NCI-H2107 treated with DMSO at 0.1 percent for 48 hours (cell line): Measurements from ENCODE around the gene COBLL1.
"Not testable (repeated sequence)": the region's sequence is repeated elsewhere in the genome, so short reads cannot be mapped to it uniquely, and the experiment has no call there.

Source experiments
- DNase-seq: peaks from one replicate; lab custom pipeline; 2025; ENCODE audit not compliant: unreplicated experiment; lab: John Stamatoyannopoulos, UW

The COBLL1 gene, protein sequence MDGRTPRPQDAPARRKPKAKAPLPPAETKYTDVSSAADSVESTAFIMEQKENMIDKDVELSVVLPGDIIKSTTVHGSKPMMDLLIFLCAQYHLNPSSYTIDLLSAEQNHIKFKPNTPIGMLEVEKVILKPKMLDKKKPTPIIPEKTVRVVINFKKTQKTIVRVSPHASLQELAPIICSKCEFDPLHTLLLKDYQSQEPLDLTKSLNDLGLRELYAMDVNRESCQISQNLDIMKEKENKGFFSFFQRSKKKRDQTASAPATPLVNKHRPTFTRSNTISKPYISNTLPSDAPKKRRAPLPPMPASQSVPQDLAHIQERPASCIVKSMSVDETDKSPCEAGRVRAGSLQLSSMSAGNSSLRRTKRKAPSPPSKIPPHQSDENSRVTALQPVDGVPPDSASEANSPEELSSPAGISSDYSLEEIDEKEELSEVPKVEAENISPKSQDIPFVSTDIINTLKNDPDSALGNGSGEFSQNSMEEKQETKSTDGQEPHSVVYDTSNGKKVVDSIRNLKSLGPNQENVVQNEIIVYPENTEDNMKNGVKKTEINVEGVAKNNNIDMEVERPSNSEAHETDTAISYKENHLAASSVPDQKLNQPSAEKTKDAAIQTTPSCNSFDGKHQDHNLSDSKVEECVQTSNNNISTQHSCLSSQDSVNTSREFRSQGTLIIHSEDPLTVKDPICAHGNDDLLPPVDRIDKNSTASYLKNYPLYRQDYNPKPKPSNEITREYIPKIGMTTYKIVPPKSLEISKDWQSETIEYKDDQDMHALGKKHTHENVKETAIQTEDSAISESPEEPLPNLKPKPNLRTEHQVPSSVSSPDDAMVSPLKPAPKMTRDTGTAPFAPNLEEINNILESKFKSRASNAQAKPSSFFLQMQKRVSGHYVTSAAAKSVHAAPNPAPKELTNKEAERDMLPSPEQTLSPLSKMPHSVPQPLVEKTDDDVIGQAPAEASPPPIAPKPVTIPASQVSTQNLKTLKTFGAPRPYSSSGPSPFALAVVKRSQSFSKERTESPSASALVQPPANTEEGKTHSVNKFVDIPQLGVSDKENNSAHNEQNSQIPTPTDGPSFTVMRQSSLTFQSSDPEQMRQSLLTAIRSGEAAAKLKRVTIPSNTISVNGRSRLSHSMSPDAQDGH

DNA sequence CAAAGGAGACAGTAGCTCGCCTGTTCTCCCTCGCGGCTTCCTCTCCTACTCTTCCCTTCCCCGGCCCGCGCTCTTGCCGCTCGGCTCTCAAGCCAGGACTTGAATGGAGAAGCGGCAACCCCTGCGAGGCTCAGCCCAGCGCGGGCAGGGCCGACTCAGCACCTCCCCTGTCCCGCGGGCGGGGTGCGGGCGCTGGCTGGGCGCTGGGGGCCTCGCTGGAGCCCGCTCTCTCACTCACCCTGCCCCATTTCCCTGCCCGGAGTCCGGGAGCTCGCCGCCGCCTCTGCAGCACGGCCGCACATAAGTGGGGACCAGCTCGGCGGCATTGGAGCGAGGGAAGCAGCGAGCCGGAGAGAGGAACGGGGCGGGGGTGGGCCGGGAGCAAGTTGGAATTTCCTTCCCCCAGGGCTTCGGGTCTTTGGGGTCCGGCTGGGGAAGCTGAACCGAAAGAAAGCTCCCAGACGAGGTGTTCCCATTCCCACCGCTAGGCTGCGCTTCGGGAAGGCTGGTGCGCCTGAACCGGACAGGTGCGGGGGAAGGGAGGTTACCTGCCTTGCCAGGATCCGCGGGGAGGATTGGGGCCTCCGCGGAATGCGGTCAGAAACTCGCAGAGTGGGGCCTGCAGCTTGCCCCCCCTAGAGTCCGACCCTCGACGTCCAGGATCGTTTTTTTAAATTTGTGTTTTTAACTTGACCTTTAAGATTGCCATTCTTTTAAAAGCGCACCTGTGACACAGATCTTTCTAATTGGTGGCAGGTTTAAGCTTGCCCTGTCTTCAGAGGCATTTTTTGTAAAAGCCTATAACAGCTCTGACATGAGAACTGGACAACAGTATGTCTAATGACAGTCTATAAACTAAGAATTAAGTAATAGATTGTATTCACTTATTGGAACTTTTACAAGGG lies at the start of gene COBLL1:
Gene COBLL1 (minus strand): TSS at position 105 of the 905 bp plus-strand sequence. CDS start 627 bp downstream, outside the sequence.
- peak; percentile 53 for DNase-seq

DNA sequence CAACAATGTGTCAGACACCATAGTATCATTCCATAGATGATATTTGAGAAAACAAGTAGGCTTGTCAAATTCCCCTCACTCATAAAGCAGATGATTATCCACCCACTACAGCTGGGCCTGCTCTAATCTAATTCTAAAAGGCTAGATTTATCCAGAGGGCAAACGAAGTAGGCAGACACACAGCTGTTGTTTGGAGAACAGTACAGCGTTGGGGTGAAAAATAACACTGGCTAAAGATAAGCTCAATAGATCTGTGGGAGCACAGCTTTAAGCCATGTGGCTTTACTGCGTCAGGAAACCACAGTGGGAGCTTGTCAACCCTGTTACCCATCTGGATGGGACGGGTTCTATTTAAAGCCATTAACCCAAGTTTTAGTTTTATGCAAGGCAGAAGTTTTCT lies 48.9 kb upstream of the COBLL1 start:
- DNase-seq = no peak

DNA sequence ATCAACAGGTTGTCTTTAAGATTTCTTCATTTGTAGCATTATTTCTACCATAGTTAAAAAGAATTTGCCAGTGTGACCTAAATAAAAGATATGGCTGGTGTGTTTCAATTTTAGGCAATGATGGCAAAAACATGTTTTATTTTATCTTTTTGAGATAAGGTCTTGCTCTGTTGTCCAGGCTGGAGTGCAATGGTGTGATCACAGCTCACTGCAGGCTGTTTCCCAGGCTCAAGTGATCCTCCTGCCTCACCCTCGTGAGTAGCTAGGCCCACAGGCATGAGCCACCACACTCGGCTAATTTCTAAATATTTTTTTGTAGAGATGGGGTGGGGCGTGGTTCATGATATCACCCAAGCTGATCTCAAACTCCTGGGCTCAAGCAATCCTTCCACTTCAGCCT lies 47.0 kb upstream of the COBLL1 start:
- DNase-seq = no peak

DNA sequence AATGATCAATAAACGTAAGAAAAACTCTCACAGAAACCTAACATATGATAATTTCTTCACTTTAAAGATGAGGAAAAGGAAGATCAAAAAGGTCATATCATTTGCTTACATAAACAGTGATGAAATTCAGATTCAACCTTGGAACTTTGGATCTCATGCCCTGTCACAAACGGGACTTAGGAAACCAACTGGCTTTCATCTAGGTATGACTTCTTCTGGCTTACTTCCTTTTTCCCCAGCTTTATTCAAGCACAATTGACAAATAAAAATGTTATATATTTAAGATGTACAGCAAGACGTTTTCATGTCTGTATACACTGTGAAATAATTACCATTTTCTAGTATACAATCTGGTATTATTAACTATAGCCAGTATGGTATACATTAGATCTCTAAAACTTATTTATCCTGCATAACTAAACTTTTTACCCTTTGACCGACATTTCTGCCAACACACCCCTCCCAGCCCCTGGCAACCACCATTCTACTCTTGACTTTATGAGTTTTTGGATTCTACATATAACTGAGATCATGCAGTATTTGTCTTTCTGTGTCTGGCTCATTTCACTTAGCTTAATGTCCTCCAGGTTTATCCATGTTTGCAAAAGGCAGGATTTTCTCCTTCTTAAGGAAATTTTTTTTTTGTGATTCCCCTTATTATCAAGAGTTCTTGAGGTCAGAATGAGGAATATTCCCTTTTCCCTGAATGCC lies 46.0 kb upstream of the COBLL1 start:
- DNase-seq = no peak

DNA sequence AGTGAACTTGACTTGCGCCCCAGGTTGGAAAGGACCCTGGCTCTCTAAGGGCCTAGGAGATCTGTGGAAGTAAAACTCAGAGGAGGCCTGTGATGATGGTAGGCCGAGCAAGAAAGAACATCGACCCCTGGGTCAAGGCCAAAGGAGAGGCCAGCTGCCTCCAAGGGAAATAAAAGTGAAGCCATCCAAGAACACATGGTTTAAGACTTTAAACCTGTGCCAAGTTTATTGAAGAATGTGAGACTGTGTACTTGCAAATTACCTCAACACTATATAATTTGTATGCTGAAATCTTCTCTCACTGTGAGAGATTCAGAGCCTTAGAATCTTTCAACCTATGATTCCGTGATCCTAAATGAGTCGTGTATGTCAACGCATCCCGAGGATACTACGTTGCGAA lies 40.7 kb upstream of the COBLL1 start:
- no peak for DNase-seq

DNA sequence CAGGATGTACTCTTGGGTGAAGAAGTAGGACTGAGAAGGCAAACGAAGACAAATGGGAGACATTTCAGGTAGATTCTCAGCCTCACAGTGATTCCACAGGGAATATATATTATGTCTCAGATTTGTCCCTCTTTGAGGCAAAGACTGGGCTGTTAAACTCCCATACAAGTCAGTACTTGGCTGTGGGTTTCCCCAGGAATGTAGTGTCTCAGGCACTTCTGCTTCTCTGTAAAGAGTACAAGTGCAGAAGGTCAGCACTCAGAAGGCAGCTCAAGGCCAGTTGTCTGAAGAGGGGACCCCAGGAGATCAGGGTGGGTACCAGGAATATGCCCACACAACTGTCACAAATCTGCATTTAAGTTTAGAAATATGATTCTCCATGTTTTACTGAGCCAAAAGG lies 39.9 kb upstream of the COBLL1 start:
- DNase-seq = no peak

DNA sequence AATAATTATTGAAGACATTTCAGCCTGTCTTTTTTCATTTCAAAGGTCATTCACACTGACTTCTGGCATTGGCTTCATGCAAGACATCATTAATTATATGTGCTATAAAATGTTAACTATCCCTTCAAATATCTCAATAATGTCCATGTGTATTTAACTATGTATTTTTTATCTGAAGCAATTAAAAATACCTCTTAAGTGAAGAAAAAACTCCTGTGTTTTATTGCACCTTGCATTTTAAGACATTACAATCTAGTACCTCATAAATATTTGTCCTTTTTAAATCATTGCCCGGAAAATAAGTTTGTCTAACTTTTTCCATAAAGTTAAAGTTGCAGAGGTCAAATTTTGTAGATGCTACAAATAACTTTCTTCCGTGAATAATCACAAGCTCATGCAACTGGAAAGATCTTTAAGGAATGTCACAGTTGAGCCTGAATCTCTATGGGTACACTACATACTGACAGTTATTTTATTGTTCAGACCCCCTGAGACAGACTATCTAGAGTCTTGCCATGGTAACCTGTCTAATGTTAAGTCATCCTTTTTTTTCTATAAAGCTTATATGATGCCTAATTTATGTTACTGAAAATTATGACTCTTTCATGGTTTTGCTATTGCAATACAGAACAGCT lies 38.4 kb upstream of the COBLL1 start:
- DNase-seq = no peak

DNA sequence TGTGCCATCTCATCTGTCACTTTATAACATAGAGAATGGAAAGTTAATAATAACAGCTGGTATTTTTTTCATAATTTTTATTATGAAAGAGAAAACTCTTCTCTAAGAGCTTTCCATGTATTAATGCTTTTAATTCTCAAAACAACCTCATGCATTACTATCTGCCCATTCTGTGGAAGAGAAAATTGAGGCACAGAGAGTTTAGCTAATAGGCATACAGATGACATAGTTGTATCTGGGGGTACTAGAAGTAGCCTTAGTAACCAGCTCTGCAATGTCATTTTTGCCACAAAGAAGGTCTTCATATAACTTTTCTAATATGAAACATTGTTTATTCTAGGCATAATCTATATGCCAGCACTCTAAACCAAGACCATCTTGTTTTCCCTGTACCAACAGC lies 36.3 kb upstream of the COBLL1 start:
- no peak for DNase-seq

DNA sequence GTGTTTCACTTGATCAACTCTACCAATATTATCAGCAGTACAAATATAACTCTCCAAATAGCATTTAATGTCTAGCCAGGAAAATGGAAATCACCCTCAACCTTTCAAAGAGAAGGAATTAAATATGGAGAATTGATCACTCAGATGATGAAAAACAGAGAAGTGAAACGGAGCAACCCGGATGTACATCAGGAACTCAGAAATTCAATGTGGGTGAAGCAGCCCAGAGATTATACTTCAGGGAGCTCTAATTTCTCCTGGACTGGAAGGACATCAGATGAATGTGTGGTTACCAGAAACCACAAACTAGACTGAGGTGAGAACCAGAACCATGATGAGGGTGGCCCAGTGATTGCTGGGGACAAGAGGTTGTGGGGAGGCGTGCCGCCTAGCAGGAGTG lies 35.5 kb upstream of the COBLL1 start:
- no peak for DNase-seq

DNA sequence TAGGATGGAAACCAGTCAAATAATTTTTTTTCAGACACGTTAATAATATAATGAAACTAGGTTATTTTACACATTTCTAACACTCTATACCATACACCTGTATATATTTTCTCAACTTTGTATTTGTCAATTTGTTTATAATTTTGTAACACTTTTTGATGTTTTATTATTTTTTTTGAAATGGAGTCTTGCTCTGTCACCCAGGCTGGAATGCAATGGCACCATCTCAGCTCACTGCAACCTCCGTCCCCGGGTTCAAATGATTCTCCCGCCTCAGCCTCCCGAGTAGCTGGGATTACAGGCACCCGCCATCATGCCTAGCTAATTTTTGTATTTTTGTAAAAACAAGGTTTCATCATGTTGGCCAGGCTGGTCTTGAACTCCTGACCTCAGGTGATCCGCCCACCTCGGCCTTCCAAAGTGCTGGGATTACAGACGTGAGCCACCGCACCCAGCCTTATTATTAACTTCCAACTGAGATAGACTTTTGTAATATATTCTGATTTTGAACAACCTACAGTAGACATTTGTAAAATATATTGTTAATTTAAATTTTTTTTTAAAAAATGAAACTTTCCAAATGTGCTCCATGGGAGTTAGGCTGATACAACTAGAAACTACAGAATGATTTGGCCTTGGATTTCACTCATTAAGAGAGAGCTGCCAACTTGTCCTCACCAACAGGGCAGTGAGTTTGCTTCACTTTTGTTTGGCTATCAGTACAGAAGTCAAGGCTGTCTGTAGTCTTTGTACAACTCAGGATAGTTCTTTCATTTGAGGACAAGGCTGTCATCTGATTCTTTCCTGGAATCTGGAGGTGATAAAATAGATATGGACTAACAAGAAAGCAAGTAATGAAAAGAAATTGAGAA lies 33.9 kb upstream of the COBLL1 start:
- no peak for DNase-seq

DNA sequence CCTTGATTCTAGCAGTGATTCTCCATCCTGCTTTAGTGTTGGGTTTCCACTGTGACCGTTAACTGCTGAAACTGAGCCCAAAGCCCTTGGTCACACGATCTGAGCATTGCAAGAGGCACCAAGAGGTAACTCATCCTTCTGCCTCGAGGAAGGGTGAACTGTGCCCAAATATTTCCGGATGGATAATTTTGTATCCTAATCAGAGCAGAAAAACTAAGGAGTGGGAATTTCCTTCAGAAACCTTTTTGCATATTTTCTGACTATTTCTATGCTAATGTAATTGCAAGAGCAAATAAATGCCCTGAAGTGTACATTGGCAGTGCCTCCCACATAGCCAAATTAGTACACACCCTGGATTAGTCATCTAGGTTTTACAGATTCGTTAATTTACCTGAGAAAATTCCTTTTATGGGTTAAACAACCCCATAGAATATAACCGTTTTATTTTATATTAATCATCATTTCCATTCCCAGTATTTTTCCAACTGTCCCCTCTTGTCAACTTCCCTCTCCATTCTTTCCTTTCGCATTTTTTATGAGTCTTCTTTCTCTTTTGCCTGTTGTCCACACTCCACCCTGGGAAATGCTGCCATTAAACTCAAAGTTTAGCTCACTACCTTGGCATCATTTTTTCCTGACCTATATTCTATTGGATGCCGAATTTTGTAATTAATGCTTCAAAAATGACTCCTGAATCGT lies 31.7 kb upstream of the COBLL1 start:
- DNase-seq = no peak

DNA sequence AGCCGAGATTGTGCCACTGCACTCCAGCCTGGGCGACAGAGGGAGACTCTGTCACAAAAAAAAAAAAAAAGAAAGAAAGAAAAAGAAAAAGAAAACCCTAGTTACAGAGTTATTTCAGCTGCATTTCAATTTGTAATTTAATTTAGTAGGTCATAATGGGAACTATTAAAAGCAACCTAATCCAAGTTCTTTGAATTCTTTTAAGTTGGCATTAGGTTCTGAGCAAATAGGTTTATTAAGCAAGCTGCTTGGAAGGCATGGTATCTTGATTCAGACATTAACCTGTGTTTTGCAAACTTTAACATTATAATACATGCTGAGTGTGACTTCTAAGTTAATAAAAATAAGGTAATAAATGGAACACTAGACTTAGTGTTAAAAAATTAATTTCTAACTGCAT lies 29.8 kb upstream of the COBLL1 start:
- DNase-seq = no peak

DNA sequence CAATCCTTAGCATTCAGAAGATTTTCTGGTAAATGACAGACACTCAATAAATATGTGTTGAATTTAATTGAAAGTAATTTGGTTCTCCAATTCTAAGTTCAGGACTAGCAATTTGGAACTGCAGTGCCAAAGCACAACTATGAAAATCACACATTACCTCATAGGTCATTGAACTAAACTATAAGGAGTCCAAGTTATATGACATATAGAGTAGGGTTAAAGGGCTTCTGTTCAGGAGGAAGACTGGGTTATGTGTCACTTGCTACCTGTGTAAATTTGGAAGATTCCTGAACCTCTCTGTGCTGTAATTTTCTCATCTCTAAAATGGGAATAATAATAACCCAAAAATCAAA lies 27.8 kb upstream of the COBLL1 start:
- DNase-seq = no peak

DNA sequence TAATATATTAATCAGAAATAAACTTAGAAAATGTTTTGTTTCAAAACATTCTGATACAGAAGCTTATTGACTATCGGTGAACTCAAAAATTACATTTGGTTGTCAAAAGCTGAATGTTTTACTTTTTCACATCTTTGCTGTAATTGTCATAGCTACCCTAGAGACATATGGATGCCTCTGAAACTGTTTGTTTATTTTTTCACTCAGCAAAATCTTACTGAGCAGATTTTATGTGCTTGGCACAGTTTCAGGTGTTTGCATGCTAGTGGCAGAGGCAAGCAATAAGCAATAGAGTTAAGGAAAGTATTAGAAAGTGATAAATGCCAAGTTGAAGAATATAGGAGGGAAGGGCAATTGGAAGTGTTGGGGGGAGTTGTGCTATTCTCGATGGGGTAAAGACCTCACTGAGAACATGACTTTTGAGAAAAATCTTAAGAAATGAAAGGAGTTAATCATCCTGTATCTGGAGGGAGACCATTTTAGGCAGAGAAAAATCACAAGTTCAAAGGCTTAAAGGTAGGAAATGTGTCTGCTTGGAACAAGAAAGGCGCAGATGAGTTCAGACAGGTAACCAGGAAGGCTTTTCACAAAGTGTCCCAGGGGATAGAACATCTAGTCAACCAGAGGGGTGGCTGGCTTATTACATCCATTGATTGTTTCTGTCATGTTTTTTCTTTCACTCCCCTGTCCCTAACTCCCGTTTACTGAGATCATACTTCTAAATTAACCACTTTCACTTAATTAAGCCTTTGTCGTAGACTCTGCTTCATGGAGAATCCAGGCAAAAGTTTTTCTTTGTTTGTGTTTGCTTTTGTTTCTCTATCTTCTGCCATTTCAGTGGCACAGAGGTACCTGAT lies 27.2 kb upstream of the COBLL1 start:
- DNase-seq = no peak

DNA sequence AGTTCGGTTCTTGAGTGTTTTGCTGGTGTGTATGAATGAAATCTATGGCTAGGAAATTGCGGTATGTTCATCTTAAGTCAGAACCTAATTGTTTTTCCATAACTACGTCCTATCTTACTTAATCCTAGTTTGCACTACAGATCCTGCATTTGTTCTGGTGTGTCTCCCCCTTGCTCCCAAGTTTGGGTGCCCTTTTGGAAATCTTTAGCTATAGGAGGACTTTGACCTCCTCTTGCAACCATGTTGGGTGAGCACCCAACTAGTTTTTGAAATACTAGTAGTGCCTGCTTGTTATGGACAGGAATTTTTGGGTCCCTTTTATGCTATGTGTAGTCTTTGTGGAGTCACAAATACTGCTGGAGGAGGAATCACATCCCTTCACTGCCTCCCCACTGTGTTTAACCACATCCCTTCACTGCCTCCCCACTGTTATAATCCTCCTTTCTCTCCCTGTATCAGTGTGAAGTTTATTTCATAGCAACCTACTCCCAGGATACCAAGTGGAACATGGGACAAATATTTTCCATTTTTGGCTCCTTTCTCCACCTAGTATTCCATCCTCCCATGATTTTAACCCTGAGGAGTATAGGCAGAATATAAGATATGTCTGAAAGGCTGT lies 26.3 kb upstream of the COBLL1 start:
- no peak for DNase-seq

DNA sequence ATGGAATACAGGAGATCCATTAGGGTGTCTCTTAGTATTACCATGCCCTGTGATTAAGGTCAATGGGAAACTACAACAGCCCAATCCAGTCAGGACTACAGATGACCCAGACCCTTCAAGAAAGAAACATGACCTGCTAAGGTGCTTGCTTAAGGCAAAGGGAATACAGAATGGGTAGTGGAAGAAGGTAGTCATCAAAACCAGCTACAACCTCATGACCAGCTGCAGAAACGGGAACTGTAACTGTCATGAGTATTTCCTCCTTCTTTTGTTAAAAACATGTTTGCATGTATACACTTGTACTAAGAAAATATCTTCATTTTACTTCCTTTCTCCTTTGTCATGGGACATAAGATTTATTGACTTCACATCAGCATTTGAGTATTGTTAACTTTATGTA lies 24.8 kb upstream of the COBLL1 start:
- not testable (repeated sequence) for DNase-seq

DNA sequence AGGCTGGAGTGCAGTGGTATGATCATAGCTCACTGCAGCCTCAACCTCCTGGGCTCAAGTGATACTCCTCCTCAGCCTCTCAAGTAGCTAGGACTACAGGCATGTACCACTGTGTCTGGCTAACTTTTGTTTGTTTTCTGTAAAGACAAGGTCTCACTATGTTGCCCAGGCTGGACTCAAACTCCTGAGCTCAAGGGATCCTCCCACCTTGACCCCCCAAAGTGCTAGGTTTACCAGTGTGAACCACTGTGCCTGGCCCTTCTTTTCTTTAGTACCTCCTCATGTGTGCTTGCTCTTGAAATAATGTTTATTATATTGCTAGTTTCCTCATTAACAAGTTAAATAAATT lies 19.0 kb upstream of the COBLL1 start:
- no peak for DNase-seq
